Measurements from ENCODE around the gene KCNH3.

Gene KCNH3

GRCh38 chr12:49548822-49549648, 10.2 kb downstream of the KCNH3 start:
- POLR2A ChIA-PET = no interaction called here
- no peak overlapping the region for H3K4me3 ChIP-seq (ENCODE audit: low read depth, low read length)
- CTCF ChIA-PET = interaction anchor here (0.8 kb wide), 2 partner anchors 17 to 190 kb away, joined by 4 to 5 read pairs; no protein-coding TSS in a partner anchor

GRCh38 chr12:49549735-49550692, 11.2 kb downstream of the KCNH3 start:
- H3K9me3 ChIP-seq (ENCODE audit: control insufficient read depth, insufficient read depth, low read depth, low read length) = no peaks in the 10 kb centered on the region
- POLR2A ChIA-PET = interaction anchor here (0.5 kb wide), 1 partner anchor 23 kb away, joined by 3 read pairs; no protein-coding TSS in a partner anchor

More at GRCh38 chr12:49548822-49549648, 10.2 kb downstream of the KCNH3 start:
- H3K27ac ChIP-seq (ENCODE audit: extremely low read depth, low read depth, low read length) = no peak overlapping the region
- no peaks in the 10 kb centered on the region for H3K4me1 ChIP-seq (ENCODE audit: control insufficient read depth, insufficient read depth, low read length)
- TF ChIP-seq ZNF248 (tag by site-specific recombination; IDR thresholded peaks at IDR 0.05) = no peak
- 0 out of 2 replicates have a peak, but pooled peaks have one; percentile 1 for TF ChIP-seq EGR2 (tag by site-specific recombination; IDR thresholded peaks at IDR 0.05; ENCODE audit: low read depth)
- no peaks in the 10 kb centered on the region for H3K36me3 ChIP-seq (ENCODE audit: control insufficient read depth in 2 of 2, insufficient read depth in 1 of 2, low read length in 2 of 2)
- H3K9me3 ChIP-seq (ENCODE audit: control insufficient read depth, insufficient read depth, low read depth, low read length) = no peaks in the 10 kb centered on the region

DNA sequence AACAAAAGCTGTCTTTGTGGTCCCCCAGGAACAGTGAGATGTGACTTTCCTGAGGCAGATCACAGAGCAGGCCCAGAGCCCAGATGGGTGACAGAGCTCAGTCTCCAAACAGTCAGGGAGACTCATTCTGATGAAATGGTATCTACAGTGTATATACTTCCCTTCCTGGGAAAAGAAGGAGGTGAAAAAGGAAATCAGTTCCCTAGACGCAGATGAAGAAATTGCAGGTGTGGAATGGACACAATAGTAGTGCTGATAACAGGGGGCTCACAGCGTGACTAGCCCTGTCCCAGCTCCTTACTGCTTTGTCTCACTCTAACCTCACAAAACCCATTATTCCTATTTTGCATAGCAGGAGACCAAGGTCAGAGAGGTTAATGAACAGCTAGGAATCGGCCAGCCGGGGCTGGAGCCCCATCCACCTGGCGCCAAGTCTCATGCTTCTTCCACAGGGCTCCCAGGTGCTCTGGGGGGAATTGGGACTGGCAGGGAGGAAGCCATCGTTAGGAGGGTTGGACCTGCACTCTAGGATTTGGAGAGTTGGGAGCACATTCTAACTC, 11.9 kb downstream of the KCNH3 start:
- Histone ChIP-seq H3K27ac (ENCODE audit: extremely low read depth, low read depth, low read length) (no peak overlapping the region), H3K9me3 (ENCODE audit: control insufficient read depth, insufficient read depth, low read depth, low read length) (no peaks in the 10 kb centered on the region), H3K4me1 (ENCODE audit: control insufficient read depth, insufficient read depth, low read length) (no peaks in the 10 kb centered on the region), H3K36me3 (ENCODE audit: control insufficient read depth in 2 of 2, insufficient read depth in 1 of 2, low read length in 2 of 2) (no peaks in the 10 kb centered on the region), H3K4me3 (ENCODE audit: low read depth, low read length) (no peak overlapping the region)
- no peak for TF ChIP-seq ZNF391 (tag by site-specific recombination; IDR thresholded peaks at IDR 0.05; ENCODE audit: borderline replicate concordance, low read depth)
- no peak for TF ChIP-seq RBAK (tag by site-specific recombination; IDR thresholded peaks at IDR 0.05)
- TF ChIP-seq ZNF629 (tag by site-specific recombination; IDR thresholded peaks at IDR 0.05) = no peak
- no peak for TF ChIP-seq SP2 (tag by site-specific recombination; IDR thresholded peaks at IDR 0.05)
- no peak for TF ChIP-seq ELK4 (IDR thresholded peaks at IDR 0.05; ENCODE audit: borderline replicate concordance, low read depth, low read length)
- TF ChIP-seq ZNF423 (tag by site-specific recombination; IDR thresholded peaks at IDR 0.05) = no peak
- TF ChIP-seq ZNF561 (tag by site-specific recombination; IDR thresholded peaks at IDR 0.05; ENCODE audit: borderline replicate concordance) = no peak
- POLR2A ChIA-PET = interaction anchor here (0.5 kb wide), 1 partner anchor 24 kb away, joined by 3 read pairs; no protein-coding TSS in a partner anchor
- CTCF ChIA-PET = interaction anchor here (0.6 to 2.5 kb wide), 3 partner anchors 30 to 458 kb away, joined by 3 to 19 read pairs (median 8); no protein-coding TSS in a partner anchor

More at GRCh38 chr12:49549735-49550692, 11.2 kb downstream of the KCNH3 start:
- H3K4me1 ChIP-seq (ENCODE audit: control insufficient read depth, insufficient read depth, low read length) = no peaks in the 10 kb centered on the region
- CTCF ChIA-PET = interaction anchor here (0.6 to 2.5 kb wide), 6 partner anchors 18 to 457 kb away, joined by 3 to 19 read pairs (median 4); no protein-coding TSS in a partner anchor
- H3K4me3 ChIP-seq (ENCODE audit: low read depth, low read length) = no peak overlapping the region
- no peak overlapping the region for H3K27ac ChIP-seq (ENCODE audit: extremely low read depth, low read depth, low read length)
- no peaks in the 10 kb centered on the region for H3K36me3 ChIP-seq (ENCODE audit: control insufficient read depth in 2 of 2, insufficient read depth in 1 of 2, low read length in 2 of 2)
- no peak for TF ChIP-seq MYNN (tag by site-specific recombination; IDR thresholded peaks at IDR 0.05; ENCODE audit: borderline replicate concordance)
- TF ChIP-seq, protein P1, sequence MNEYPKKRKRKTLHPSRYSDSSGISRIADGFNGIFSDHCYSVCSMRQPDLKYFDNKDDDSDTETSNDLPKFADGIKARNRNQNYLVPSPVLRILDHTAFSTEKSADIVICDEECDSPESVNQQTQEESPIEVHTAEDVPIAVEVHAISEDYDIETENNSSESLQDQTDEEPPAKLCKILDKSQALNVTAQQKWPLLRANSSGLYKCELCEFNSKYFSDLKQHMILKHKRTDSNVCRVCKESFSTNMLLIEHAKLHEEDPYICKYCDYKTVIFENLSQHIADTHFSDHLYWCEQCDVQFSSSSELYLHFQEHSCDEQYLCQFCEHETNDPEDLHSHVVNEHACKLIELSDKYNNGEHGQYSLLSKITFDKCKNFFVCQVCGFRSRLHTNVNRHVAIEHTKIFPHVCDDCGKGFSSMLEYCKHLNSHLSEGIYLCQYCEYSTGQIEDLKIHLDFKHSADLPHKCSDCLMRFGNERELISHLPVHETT (tag by site-specific recombination; IDR thresholded peaks at IDR 0.05) = no peak
- no peak for TF ChIP-seq ZNF571 (tag by site-specific recombination; IDR thresholded peaks at IDR 0.05)
- no peak for TF ChIP-seq ZNF837 (tag by site-specific recombination; IDR thresholded peaks at IDR 0.05)
- TF ChIP-seq ZNF544 (tag by site-specific recombination; IDR thresholded peaks at IDR 0.05) = no peak
- TF ChIP-seq HOXC10 (CRISPR knock-in tag; IDR thresholded peaks at IDR 0.05) = no peak
- no peak for TF ChIP-seq PRDM1 (tag by site-specific recombination; IDR thresholded peaks at IDR 0.05)
- TF ChIP-seq, protein P2, sequence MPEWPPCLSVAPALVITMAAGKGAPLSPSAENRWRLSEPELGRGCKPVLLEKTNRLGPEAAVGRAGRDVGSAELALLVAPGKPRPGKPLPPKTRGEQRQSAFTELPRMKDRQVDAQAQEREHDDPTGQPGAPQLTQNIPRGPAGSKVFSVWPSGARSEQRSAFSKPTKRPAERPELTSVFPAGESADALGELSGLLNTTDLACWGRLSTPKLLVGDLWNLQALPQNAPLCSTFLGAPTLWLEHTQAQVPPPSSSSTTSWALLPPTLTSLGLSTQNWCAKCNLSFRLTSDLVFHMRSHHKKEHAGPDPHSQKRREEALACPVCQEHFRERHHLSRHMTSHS (tag by site-specific recombination; IDR thresholded peaks at IDR 0.05) = no peak
- no peak for TF ChIP-seq ZNF341 (tag by site-specific recombination; IDR thresholded peaks at IDR 0.05; ENCODE audit: low read depth)
- TF ChIP-seq, protein P3, sequence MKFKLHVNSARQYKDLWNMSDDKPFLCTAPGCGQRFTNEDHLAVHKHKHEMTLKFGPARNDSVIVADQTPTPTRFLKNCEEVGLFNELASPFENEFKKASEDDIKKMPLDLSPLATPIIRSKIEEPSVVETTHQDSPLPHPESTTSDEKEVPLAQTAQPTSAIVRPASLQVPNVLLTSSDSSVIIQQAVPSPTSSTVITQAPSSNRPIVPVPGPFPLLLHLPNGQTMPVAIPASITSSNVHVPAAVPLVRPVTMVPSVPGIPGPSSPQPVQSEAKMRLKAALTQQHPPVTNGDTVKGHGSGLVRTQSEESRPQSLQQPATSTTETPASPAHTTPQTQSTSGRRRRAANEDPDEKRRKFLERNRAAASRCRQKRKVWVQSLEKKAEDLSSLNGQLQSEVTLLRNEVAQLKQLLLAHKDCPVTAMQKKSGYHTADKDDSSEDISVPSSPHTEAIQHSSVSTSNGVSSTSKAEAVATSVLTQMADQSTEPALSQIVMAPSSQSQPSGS (tag by site-specific recombination; IDR thresholded peaks at IDR 0.05; ENCODE audit: low read depth) = no peak
- TF ChIP-seq, protein P4, sequence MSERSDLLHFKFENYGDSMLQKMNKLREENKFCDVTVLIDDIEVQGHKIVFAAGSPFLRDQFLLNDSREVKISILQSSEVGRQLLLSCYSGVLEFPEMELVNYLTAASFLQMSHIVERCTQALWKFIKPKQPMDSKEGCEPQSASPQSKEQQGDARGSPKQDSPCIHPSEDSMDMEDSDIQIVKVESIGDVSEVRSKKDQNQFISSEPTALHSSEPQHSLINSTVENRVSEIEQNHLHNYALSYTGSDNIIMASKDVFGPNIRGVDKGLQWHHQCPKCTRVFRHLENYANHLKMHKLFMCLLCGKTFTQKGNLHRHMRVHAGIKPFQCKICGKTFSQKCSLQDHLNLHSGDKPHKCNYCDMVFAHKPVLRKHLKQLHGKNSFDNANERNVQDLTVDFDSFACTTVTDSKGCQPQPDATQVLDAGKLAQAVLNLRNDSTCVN (tag by site-specific recombination; optimal IDR thresholded peaks at IDR 0.05) = no peak
- no peak for TF ChIP-seq ZBTB20 (tag by site-specific recombination; IDR thresholded peaks at IDR 0.05)
- TF ChIP-seq ZNF629 (tag by site-specific recombination; IDR thresholded peaks at IDR 0.05) = no peak

Data from HEK293 (cell line).